Peyer's patch (tissue), 4 donors: Measurements from ENCODE around the gene LRGUK. TPM values are rescaled to one million over a fixed set of nuclear protein-coding genes. Genes with fewer than 3 reads are reported as not detected.
A peak's percentile ranks its signal among the peaks of the same experiment; 100 is the strongest.

Experiments
- DNase-seq, 3 donors: peaks; one replicate each; pipeline ENCODE4 v3.0.0-alpha.2; 2017 to 2019
- H3K27ac ChIP-seq, 4 donors: fragments of 200-600 bp; sonication (generic); one replicate each; pipeline ENCODE4 v1.5.1; 2016 to 2019
- H3K27me3 ChIP-seq, 2 donors: fragments of 200-600 bp; sonication (generic); one replicate each; pipeline ENCODE4 v1.5.1; 2019
- H3K36me3 ChIP-seq, 3 donors: fragments of 200-600 bp; sonication (generic); one replicate each; pipeline ENCODE4 v1.5.1; 2016 to 2019
- H3K4me1 ChIP-seq, 4 donors: fragments of 200-600 bp; sonication (generic); one replicate each; pipeline ENCODE4 v1.5.1; 2016 to 2019
- H3K4me3 ChIP-seq, 4 donors: fragments of 200-600 bp; sonication (generic); 1 replicate in 3 of 4; 2 replicates in 1 of 4; pipeline ENCODE4 v1.5.1; 2016 to 2019; ENCODE audit warnings: mild to moderate bottlenecking in 1 of 4
- H3K9me3 ChIP-seq, 4 donors: fragments of 200-600 bp; sonication (generic); one replicate each; pipeline ENCODE4 v1.5.1; 2016 to 2019; ENCODE audit warnings: mild to moderate bottlenecking in 1 of 4
- POLR2A ChIP-seq, 2 donors: fragments of 450-650 bp; IDR thresholded peaks; one replicate each; pipeline ENCODE4 v1.5.1; 2017; ENCODE audit warnings: antibody characterized with exemption in 2 of 2, mild to moderate bottlenecking in 2 of 2, moderate library complexity in 2 of 2
- total RNA-seq, 4 donors: library from RNA; depleted of rRNA; stranded (reverse); fragments of >200 nt; gene quantifications; one replicate each; pipeline ENCODE4 v1.1.0, GENCODE V29; 2016
- TF ChIP-seq, protein P1 (sequence below), 6 experiments: fragments of 450-650 bp in 4 of 6; fragments of 200-600 bp in 2 of 6; sonication (generic) in 1 of 6; IDR thresholded peaks; one replicate each; pipeline ENCODE4 v1.5.1; 2017 to 2019; ENCODE audit warnings: antibody characterized with exemption in 6 of 6, mild to moderate bottlenecking in 3 of 6, moderate library complexity in 1 of 6

The LRGUK gene
- total RNA-seq, 4 donors from 2014 or later, result 0.40 to 3.3 (median 1.0) TPM

DNA sequence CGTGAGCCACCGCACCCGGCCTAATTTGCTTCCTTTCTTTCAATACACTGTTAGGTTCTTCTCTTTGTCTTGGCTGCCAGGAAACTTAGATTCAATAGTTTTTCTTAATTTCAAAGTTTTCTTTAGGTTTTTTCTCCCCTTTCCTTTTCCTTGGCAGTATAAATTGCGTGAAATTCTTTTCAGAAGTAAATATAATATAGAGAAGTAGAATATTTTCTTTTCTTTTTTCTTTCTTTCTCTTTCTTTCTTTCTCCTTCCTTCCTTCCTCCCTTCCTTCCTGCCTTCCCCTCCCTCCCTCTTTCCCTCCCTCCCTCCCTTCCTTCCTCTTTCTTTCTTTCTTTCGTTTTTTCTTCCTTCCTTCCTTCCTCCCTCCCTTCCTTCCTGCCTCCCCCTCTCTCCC, 1.7 kb downstream of the LRGUK start:
- H3K27ac ChIP-seq, result no peak overlapping the region
- DNase-seq, result no peak
- no peaks in the 10 kb centered on the region for H3K27me3 ChIP-seq
- no peaks in the 10 kb centered on the region for H3K9me3 ChIP-seq
- no peak overlapping the region for H3K4me3 ChIP-seq
- H3K36me3 ChIP-seq, result no peaks in the 10 kb centered on the region
- H3K4me1 ChIP-seq, result peaks cover 0 to 5% (median 0%) of the 10 kb centered on the region in 4 donors
- no peak for TF ChIP-seq POLR2A (IDR thresholded peaks at IDR 0.05)
- TF ChIP-seq, protein P1, sequence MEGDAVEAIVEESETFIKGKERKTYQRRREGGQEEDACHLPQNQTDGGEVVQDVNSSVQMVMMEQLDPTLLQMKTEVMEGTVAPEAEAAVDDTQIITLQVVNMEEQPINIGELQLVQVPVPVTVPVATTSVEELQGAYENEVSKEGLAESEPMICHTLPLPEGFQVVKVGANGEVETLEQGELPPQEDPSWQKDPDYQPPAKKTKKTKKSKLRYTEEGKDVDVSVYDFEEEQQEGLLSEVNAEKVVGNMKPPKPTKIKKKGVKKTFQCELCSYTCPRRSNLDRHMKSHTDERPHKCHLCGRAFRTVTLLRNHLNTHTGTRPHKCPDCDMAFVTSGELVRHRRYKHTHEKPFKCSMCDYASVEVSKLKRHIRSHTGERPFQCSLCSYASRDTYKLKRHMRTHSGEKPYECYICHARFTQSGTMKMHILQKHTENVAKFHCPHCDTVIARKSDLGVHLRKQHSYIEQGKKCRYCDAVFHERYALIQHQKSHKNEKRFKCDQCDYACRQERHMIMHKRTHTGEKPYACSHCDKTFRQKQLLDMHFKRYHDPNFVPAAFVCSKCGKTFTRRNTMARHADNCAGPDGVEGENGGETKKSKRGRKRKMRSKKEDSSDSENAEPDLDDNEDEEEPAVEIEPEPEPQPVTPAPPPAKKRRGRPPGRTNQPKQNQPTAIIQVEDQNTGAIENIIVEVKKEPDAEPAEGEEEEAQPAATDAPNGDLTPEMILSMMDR (IDR thresholded peaks at IDR 0.05), result no peak

GRCh38 chr7:134129856-134130523, 2.9 kb downstream of the LRGUK start:
- Histone ChIP-seq H3K27ac (no peak overlapping the region), H3K4me1 (peaks cover 0 to 5% (median 0%) of the 10 kb centered on the region in 4 donors), H3K36me3 (no peaks in the 10 kb centered on the region), H3K9me3 (no peaks in the 10 kb centered on the region), H3K27me3 (no peaks in the 10 kb centered on the region), H3K4me3 (no peak overlapping the region)
- DNase-seq, result no peak
- TF ChIP-seq, protein P1 (IDR thresholded peaks at IDR 0.05), result no peak
- TF ChIP-seq POLR2A (IDR thresholded peaks at IDR 0.05), result no peak

- Histone ChIP-seq H3K27me3 (no peaks in the 10 kb centered on the region), H3K9me3 (no peaks in the 10 kb centered on the region), H3K36me3 (no peaks in the 10 kb centered on the region), H3K4me1 (no peaks in the 10 kb centered on the region), H3K4me3 (no peak overlapping the region), H3K27ac (no peak overlapping the region)
- DNase-seq, result no peak
- TF ChIP-seq, protein P1 (IDR thresholded peaks at IDR 0.05), result no peak
- TF ChIP-seq POLR2A (IDR thresholded peaks at IDR 0.05), result no peak
Observed at GRCh38 chr7:134134004-134134403, 6.9 kb downstream of the LRGUK start.

- Histone ChIP-seq H3K4me1 (no peaks in the 10 kb centered on the region), H3K4me3 (no peak overlapping the region), H3K36me3 (no peaks in the 10 kb centered on the region), H3K27me3 (no peaks in the 10 kb centered on the region), H3K27ac (no peak overlapping the region), H3K9me3 (no peaks in the 10 kb centered on the region)
- TF ChIP-seq POLR2A (IDR thresholded peaks at IDR 0.05), result no peak
- TF ChIP-seq, protein P1 (IDR thresholded peaks at IDR 0.05), result peak; percentile 52 to 78 (median 65)
- peak; percentile 45 to 78 (median 73) for DNase-seq
Observed at GRCh38 chr7:134140889-134141867, 14.0 kb downstream of the LRGUK start.

GRCh38 chr7:134141868-134142264, 14.7 kb downstream of the LRGUK start:
- Histone ChIP-seq H3K27me3 (no peaks in the 10 kb centered on the region), H3K27ac (no peak overlapping the region), H3K9me3 (no peaks in the 10 kb centered on the region), H3K4me3 (no peak overlapping the region), H3K36me3 (no peaks in the 10 kb centered on the region), H3K4me1 (no peaks in the 10 kb centered on the region)
- no peak for DNase-seq
- TF ChIP-seq, protein P1 (IDR thresholded peaks at IDR 0.05), result no peak
- TF ChIP-seq POLR2A (IDR thresholded peaks at IDR 0.05), result no peak
